Activated CD8-positive, alpha-beta T cell treated with anti-CD3 and anti-CD28 coated beads for 36 hours (primary cell): Measurements from ENCODE around the gene SLC37A3. TPM values are rescaled to one million over a fixed set of nuclear protein-coding genes. Genes with fewer than 3 reads are reported as not detected.
A peak's percentile ranks its signal among the peaks of the same experiment; 100 is the strongest.

ENCODE experiments used
- ATAC-seq: fragments of 200-7000 bp; cut with Tn5 transposase; one replicate; pipeline ENCODE4 v1.10.0; 2021; ENCODE audit warnings: mild to moderate bottlenecking, moderate library complexity
- CTCF ChIA-PET: fragments of 350-600 bp; sonication (Branson Sonifier 250); formaldehyde crosslinking; loops from one replicate; lab custom pipeline; 2021; ENCODE audit warnings: antibody characterized with exemption; lab: Charles Lee
- POLR2A ChIA-PET: fragments of 350-600 bp; sonication (Branson Sonifier 250); formaldehyde crosslinking; loops from one replicate; lab custom pipeline; 2021; ENCODE audit warnings: antibody characterized with exemption; lab: Charles Lee
- DNase-seq: peaks from one replicate; pipeline ENCODE4 v3.0.0-alpha.2; 2020
- H3K27ac Mint-ChIP-seq: one replicate; pipeline ENCODE4 v1.8.0; 2021; ENCODE audit warnings: mild to moderate bottlenecking, mixed read lengths
- H3K27me3 Mint-ChIP-seq: one replicate; pipeline ENCODE4 v1.8.0; 2021; ENCODE audit warnings: mixed read lengths
- H3K36me3 Mint-ChIP-seq: one replicate; pipeline ENCODE4 v1.8.0; 2021; ENCODE audit warnings: low read depth, mixed read lengths
- H3K4me1 Mint-ChIP-seq: one replicate; pipeline ENCODE4 v1.8.0; 2021; ENCODE audit warnings: low read depth, mixed read lengths
- H3K4me3 Mint-ChIP-seq: one replicate; pipeline ENCODE4 v1.8.0; 2021; ENCODE audit warnings: mild to moderate bottlenecking, moderate library complexity, mixed read lengths
- H3K9me3 Mint-ChIP-seq: one replicate; pipeline ENCODE4 v1.8.0; 2021; ENCODE audit warnings: mixed read lengths
- intact Hi-C: fragments of 100-400 bp; cut with micrococcal nuclease; formaldehyde crosslinking; loops from one replicate; pipeline ENCODE4 v1.10.0; 2022
- total RNA-seq, 2 experiments: library from RNA; stranded (reverse); gene quantifications; one replicate each; pipeline ENCODE4 v1.2.3, GENCODE V29; 2021
- TF ChIP-seq, protein P1 (sequence below): fragments of 200-600 bp; IDR thresholded peaks from one replicate; pipeline ENCODE4 v1.8.0; 2022; ENCODE audit warnings: antibody characterized with exemption, mild to moderate bottlenecking

SLC37A3 gene
- total RNA-seq, 2 experiments from 2014 or later, result 30.7 to 33.6 TPM

DNA sequence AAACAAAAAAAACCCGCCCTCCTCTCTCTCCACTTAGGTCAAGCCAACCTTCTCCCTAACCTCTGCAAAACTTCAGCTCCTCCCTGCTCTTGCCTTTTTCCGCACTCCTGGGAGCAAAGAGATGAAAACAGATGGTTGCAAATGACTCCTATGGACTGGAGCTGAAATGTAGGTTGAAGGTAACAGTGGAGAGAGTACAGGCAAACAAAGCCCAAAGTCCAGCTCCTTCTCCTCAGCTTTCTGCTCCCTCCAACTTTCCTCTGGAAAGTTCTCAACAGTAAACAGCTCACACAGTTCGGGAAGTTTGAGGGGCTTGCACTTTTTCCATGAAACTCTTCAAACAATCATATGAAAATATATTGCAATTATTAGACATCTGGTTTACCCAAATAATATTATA lies 90.3 kb downstream of the SLC37A3 start:
- ATAC-seq (no peak), DNase-seq (no peak)
- Mint-ChIP-seq H3K27me3 (no peaks in the 10 kb centered on the region), H3K36me3 (peaks cover 2% of the 10 kb centered on the region), H3K4me3 (no peak overlapping the region), H3K27ac (no peak overlapping the region), H3K9me3 (peaks cover 5% of the 10 kb centered on the region), H3K4me1 (peaks cover 9% of the 10 kb centered on the region)
- ChIA-PET POLR2A (no interaction called here), CTCF (interaction anchor here (0.7 to 1.4 kb wide), 2 partner anchors 103 to 167 kb away, joined by 3 read pairs; no protein-coding TSS in a partner anchor)
- intact Hi-C loops, result loop anchor here (10.0 kb wide), 1 partner anchor 223 kb away; no protein-coding TSS in a partner anchor
- TF ChIP-seq, protein P1, sequence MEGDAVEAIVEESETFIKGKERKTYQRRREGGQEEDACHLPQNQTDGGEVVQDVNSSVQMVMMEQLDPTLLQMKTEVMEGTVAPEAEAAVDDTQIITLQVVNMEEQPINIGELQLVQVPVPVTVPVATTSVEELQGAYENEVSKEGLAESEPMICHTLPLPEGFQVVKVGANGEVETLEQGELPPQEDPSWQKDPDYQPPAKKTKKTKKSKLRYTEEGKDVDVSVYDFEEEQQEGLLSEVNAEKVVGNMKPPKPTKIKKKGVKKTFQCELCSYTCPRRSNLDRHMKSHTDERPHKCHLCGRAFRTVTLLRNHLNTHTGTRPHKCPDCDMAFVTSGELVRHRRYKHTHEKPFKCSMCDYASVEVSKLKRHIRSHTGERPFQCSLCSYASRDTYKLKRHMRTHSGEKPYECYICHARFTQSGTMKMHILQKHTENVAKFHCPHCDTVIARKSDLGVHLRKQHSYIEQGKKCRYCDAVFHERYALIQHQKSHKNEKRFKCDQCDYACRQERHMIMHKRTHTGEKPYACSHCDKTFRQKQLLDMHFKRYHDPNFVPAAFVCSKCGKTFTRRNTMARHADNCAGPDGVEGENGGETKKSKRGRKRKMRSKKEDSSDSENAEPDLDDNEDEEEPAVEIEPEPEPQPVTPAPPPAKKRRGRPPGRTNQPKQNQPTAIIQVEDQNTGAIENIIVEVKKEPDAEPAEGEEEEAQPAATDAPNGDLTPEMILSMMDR, result no peak

DNA sequence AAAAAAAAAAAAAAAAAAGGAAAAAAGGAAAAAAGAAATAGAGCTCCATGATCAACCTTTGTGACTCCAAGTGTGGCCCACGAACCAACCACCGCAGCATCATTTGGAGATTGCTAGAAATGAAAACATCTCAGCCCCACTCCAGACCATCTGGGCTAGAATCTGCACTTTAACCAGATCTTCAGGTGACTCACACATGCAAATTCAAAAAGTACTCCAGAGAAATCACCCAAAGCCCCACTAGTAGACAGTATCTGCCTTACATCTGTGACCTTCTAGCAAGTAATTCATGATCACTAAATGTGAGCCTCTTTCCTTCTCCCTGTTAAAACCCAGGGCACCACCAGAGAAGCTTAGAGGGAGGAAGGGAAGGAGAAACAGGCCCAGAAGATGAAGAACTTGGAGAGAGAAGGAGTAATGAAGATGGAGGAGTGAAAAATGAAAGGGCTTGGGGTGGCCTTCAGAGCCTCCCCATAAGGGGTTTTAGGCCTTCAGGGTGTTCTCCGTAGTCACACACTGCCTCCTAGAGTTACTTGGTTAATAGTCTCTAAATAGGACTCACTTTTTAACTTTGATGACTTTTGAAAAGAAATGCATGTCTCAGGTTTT lies 94.0 kb downstream of the SLC37A3 start:
- intact Hi-C loops, result loop anchor here (2.0 to 10.0 kb wide), 2 partner anchors 129 to 219 kb away; no protein-coding TSS in a partner anchor
- Mint-ChIP-seq H3K36me3 (no peaks in the 10 kb centered on the region), H3K27me3 (no peaks in the 10 kb centered on the region), H3K4me1 (peaks cover 9% of the 10 kb centered on the region), H3K9me3 (no peaks in the 10 kb centered on the region), H3K27ac (peak overlapping the region; percentile 92), H3K4me3 (peak overlapping the region; percentile 35)
- TF ChIP-seq, protein P1, result peak; percentile 62
- DNase-seq (peak; percentile 55), ATAC-seq (peak; percentile 95)
- POLR2A ChIA-PET, result interaction anchor here (0.7 to 1.3 kb wide), 5 partner anchors 15 to 250 kb away, joined by 3 to 4 read pairs (median 3); partner anchors contain the start of gene KDM7A
- CTCF ChIA-PET, result interaction anchor here (0.7 to 2.2 kb wide), 19 partner anchors 10 to 241 kb away, joined by 3 to 13 read pairs (median 3); partner anchors contain the start of genes KDM7A and PARP12

DNA sequence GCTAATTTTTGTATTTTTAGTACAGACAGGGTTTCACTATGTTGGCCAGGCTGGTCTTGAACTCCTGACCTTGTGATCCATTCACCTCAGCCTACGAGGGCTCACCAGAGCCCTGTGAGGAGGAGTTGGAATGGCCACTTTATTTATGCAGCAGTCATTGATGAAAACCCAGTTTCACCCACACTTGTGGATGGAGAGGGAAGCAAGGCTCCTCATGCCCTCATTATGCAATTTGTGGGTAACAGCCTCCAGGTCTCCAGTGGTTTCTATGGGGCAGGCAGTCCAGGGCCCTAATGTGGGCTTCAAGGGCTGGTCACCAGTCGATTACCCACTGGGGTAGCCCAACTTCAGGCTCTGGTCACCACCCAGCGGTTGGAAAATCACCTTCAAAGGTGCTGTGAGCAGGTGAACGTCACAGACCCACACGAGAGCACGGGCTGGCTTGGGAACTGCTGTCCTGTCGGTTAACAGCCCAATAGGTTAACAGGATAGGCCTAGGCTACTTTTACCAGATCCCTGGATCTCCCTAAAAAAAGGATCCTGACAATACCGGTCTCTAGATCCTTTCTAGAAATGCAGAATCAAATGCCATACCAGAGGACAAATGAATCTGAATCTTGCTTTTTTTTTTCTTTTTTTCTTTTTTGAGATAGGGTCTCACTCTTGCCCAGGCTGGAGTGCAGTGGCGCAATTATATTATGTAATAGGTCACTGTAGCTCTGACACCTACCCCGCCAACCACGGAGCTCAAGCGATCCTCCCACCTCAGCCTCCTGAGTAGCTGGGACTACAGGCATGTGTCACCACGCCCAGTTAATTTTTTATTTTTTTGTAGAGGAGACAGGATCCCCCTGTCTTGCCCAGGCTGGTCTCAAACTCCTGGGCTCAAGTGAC lies 97.8 kb downstream of the SLC37A3 start:
- H3K27me3 Mint-ChIP-seq, result no peaks in the 10 kb centered on the region
- H3K36me3 Mint-ChIP-seq, result no peaks in the 10 kb centered on the region
- intact Hi-C loops, result loop anchor here (10.0 kb wide), 1 partner anchor 216 kb away; no protein-coding TSS in a partner anchor
- ChIA-PET POLR2A (no interaction called here), CTCF (interaction anchor here (1.1 kb wide), 1 partner anchor 64 kb away, joined by 3 read pairs; no protein-coding TSS in a partner anchor)
- DNase-seq (no peak), ATAC-seq (no peak)
- TF ChIP-seq, protein P1, result no peak
- H3K4me3 Mint-ChIP-seq, result no peak overlapping the region
- H3K9me3 Mint-ChIP-seq, result no peaks in the 10 kb centered on the region
- H3K4me1 Mint-ChIP-seq, result peaks cover 9% of the 10 kb centered on the region
- no peak overlapping the region for H3K27ac Mint-ChIP-seq

DNA sequence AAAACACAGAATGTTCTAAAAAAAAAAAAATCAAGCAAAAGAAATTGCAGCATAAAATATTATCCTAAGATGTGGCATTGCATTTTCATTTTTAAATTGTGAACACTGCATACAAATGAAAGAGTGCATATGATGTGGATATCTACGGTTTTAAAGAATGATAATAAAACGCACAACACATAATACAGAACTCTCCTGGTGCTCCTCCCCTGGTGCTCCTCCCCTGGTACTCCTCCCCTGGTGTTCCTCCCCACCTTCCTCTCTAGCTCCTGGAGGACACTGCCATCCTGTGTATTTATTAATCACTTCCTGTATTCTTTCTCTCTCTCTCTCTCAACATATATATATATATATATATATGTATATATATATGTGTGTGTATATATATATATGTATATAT lies 100.1 kb downstream of the SLC37A3 start:
- Mint-ChIP-seq H3K4me3 (no peak overlapping the region), H3K27ac (no peak overlapping the region), H3K4me1 (no peaks in the 10 kb centered on the region), H3K36me3 (no peaks in the 10 kb centered on the region), H3K27me3 (no peaks in the 10 kb centered on the region), H3K9me3 (no peaks in the 10 kb centered on the region)
- CTCF ChIA-PET, result no interaction called here
- ATAC-seq, result no peak
- DNase-seq, result no peak
- POLR2A ChIA-PET, result interaction anchor here (0.6 to 0.8 kb wide), 2 partner anchors 12 to 263 kb away, joined by 3 read pairs; no protein-coding TSS in a partner anchor
- intact Hi-C loops, result no loop called here
- TF ChIP-seq, protein P1, result no peak
